ENCODE results near the gene TDRKH.

Gene TDRKH

DNA sequence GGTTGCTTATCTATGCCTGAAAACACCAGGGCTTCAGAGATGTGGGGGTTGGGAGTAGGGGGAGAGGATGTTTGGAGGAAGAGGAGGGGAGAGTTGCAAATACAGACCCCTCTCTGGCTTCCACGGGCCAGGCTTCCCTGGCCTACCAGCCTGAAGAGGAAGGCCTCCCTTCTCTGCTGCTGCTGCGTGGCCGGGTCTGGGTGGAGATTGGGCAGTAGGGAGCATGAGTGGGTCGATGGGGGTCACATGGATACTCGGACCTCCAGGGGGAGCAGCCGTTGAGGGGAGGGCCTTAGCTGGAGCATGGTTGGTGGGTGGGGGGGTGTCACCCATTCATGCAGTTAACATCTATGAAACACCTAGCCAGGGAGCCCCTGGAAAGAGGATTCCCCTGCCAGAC, 39.8 kb upstream of the TDRKH start:
- in situ Hi-C loops (cut with HindIII; ENCODE audit: low sequenced_read_pairs), result no loop called here
- no peak overlapping the region for H3K4me3 ChIP-seq (ENCODE audit: low read depth, low read length)
- no peak for DNase-seq (ENCODE audit: low read depth, low spot score)
- TF ChIP-seq, protein P1, sequence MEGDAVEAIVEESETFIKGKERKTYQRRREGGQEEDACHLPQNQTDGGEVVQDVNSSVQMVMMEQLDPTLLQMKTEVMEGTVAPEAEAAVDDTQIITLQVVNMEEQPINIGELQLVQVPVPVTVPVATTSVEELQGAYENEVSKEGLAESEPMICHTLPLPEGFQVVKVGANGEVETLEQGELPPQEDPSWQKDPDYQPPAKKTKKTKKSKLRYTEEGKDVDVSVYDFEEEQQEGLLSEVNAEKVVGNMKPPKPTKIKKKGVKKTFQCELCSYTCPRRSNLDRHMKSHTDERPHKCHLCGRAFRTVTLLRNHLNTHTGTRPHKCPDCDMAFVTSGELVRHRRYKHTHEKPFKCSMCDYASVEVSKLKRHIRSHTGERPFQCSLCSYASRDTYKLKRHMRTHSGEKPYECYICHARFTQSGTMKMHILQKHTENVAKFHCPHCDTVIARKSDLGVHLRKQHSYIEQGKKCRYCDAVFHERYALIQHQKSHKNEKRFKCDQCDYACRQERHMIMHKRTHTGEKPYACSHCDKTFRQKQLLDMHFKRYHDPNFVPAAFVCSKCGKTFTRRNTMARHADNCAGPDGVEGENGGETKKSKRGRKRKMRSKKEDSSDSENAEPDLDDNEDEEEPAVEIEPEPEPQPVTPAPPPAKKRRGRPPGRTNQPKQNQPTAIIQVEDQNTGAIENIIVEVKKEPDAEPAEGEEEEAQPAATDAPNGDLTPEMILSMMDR (IDR thresholded peaks at IDR 0.05; ENCODE audit: low read depth, low read length), result no peak

DNA sequence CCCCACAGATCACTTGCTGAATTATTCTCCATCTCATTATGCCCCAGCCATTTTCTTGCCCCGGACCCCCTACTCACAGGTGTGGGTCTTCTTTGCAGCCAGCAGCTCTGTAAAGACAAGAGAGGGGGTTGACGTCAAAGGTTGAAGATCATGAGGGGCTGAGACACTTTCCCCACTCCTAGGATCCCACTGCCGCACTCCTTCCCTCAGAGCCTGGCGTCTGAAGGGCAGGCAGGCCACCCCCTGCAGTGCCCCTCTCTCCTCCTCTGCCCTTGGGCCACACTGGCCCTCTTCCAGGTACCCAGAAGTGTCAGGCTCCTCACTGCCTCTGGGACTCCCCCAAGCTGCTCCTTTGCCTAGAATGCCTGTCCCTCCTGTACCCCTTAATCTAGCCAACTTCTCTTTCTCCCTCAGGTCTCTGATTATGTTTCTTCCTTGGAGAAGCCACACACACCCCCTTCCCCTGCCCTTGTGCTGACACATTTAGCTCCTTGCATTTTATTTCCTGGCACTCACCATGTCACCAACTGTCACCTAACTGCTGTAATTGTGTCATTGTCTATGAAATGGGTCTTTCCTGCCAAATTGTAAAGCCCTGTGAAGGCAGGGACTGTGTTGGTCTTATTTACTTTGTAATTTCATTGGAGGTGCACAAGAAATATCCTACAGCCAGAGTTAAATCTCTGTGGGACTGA, 39.2 kb upstream of the TDRKH start:
- H3K4me3 ChIP-seq (ENCODE audit: low read depth, low read length), result no peak overlapping the region
- DNase-seq (ENCODE audit: low read depth, low spot score), result no peak
- TF ChIP-seq, protein P1 (IDR thresholded peaks at IDR 0.05; ENCODE audit: low read depth, low read length), result no peak
- in situ Hi-C loops (cut with HindIII; ENCODE audit: low sequenced_read_pairs), result no loop called here

DNA sequence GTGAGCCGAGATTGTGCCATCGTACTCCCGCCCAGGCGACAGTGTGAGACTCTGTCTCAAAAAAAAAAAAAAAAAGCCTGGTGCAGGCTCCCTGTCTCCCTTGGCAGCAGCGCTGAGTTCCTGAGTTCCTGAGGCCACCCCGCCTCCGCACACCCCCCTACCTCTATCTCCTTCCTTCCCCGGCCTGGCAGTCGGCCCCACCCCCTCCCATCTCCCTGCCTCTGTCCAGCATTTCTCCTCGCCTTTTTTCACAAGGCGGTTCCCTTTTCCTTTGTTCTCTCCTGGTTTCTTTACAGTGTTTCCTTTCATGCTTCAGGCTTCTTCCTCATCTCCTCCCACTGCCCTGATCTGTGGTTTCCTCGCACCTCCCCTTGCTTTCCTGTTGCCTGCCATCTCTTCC, 38.6 kb upstream of the TDRKH start:
- TF ChIP-seq, protein P1 (IDR thresholded peaks at IDR 0.05; ENCODE audit: low read depth, low read length), result no peak
- in situ Hi-C loops (cut with HindIII; ENCODE audit: low sequenced_read_pairs), result no loop called here
- peak; percentile 12 for DNase-seq (ENCODE audit: low read depth, low spot score)
- H3K4me3 ChIP-seq (ENCODE audit: low read depth, low read length), result no peak overlapping the region

DNA sequence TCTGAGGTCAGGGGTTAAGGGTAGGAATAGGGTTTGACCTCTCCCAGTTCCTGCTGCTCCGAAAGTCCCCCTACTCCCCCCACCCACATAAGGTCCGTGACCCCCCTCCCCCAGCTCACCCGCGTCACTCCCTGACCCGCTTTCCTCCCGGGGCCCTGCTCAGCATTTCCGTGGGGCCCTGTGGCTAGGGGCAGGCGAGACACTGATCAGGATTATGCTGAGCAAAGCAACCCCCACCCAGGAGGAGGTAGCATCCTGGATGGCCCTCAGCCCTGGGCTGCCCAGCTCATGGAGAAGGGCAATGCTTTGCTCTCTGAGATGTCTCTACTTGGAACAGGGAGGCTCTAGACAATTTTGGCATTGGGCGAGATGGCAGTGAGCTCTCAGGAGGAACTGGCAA, 37.6 kb upstream of the TDRKH start:
- in situ Hi-C loops (cut with HindIII; ENCODE audit: low sequenced_read_pairs), result no loop called here
- no peak overlapping the region for H3K4me3 ChIP-seq (ENCODE audit: low read depth, low read length)
- no peak for DNase-seq (ENCODE audit: low read depth, low spot score)
- TF ChIP-seq, protein P1 (IDR thresholded peaks at IDR 0.05; ENCODE audit: low read depth, low read length), result no peak

DNA sequence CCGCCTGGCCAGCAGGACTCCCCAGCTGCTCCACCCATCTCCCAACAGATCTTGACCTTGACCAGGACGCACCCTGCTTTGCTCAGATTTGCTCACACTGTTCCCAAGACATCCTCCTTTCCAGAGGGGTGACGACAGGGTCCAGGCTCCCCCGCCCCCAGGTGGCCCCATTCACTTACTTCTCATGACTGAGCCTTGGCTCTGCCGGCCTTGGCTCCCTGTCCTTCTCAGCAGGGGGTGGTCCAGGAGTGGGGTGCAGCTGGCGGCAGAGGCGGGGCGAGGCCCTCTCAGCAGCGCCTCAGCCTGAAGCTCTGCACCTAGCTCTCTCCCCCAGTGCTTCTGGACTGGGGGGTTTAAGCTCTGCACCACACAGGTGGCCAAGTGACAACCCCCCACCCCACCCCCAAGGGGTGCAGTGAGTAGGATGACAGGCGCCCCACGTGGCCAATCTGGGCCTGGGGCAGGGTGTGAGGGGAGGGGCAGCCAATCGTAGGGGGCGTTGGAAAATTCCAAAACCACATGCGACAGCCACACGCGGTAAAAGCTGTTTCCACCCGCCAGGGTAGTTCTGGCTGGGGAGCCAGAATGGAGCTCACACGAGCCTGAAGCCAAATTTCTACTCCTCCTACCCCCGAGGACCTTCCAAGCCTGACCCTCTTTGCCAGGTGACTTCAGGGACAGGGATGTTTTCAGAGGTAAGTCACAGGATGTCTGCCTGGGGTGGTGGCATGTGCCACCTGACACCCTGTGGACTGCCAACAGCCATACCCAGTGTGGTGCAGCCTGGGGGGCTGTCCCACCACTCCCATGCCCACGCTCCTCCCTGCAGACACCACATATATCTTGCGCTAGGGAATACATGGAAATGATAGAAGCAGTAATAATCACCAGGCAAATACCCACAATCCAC, 35.7 kb upstream of the TDRKH start:
- no peak overlapping the region for H3K4me3 ChIP-seq (ENCODE audit: low read depth, low read length)
- TF ChIP-seq, protein P1 (IDR thresholded peaks at IDR 0.05; ENCODE audit: low read depth, low read length), result no peak
- DNase-seq (ENCODE audit: low read depth, low spot score), result no peak
- in situ Hi-C loops (cut with HindIII; ENCODE audit: low sequenced_read_pairs), result no loop called here

DNA sequence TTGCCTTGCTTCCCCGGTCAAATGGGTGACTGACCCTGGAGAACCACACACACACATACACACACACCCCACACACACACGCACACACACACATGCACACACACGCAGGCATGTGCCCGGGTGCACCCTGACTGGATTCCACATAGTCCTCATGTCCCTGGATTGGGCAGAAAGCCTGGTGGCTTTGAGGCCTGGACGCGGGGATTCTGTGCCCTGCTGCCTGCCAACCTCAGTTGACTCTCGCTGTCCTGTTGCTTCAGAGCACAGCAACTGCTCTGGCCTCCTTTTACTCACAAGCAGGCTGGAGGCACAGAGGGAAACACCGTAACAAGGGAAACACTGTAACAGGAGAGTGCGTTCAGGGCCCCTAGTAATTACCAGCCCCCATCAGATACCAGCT, 34.9 kb upstream of the TDRKH start:
- in situ Hi-C loops (cut with HindIII; ENCODE audit: low sequenced_read_pairs), result no loop called here
- no peak overlapping the region for H3K4me3 ChIP-seq (ENCODE audit: low read depth, low read length)
- TF ChIP-seq, protein P1 (IDR thresholded peaks at IDR 0.05; ENCODE audit: low read depth, low read length), result no peak
- DNase-seq (ENCODE audit: low read depth, low spot score), result no peak

All from astrocyte of the spinal cord (primary cell).